HCT116 (cell line): Measurements from ENCODE around the gene FHOD3.

ENCODE experiments used
- EZH2 ChIP-seq: fragments of 200-600 bp; sonication (generic); IDR thresholded peaks from 2 replicates; pipeline ENCODE4 v1.6.1; 2017; ENCODE audit warnings: antibody characterized with exemption, mixed run types
- JUND ChIP-seq: IDR thresholded peaks from 2 replicates; pipeline ENCODE4 v1.6.1; 2012
- POLR2A ChIP-seq: IDR thresholded peaks from 2 replicates; pipeline ENCODE4 v1.7.0; 2011; ENCODE audit warnings: borderline replicate concordance; ENCODE audit not compliant: insufficient read depth, insufficient read length; ENCODE audit errors: extremely low read depth
- POLR2AphosphoS5 ChIP-seq: IDR thresholded peaks from 2 replicates; pipeline ENCODE4 v1.6.1; 2011; ENCODE audit warnings: mild to moderate bottlenecking, low read depth, low read length, moderate library complexity
- RAD21 ChIP-seq: IDR thresholded peaks from 2 replicates; pipeline ENCODE4 v1.6.1; 2012; ENCODE audit warnings: low read depth, mild to moderate bottlenecking
- SP1 ChIP-seq: IDR thresholded peaks from 2 replicates; pipeline ENCODE4 v1.6.1; 2012; ENCODE audit warnings: low read depth
- TCF7L2 ChIP-seq: IDR thresholded peaks from 2 replicates; pipeline ENCODE4 v1.7.0; 2011; ENCODE audit warnings: borderline replicate concordance, inconsistent platforms; ENCODE audit not compliant: insufficient read depth, insufficient read length; ENCODE audit errors: extremely low read depth
- ZNF274 ChIP-seq: fragments of 200-500 bp; sonication (Bioruptor generic); IDR thresholded peaks from 2 replicates; pipeline ENCODE4 v1.6.1; 2014; ENCODE audit warnings: mild to moderate bottlenecking, low read depth, low read length, inconsistent platforms
- TF ChIP-seq, protein P1 (sequence below), 3 experiments: fragments of 200-600 bp in 1 of 3; sonication (generic) in 1 of 3; IDR thresholded peaks in 2 of 3; conservative IDR thresholded peaks in 1 of 3; 2 replicates each; pipeline ENCODE4 v1.5.1; 2012 to 2017; ENCODE audit warnings: low read depth in 2 of 3, low read length in 2 of 3, antibody characterized with exemption in 1 of 3, borderline replicate concordance in 1 of 3, control low read depth in 1 of 3, mild to moderate bottlenecking in 1 of 3, mixed read lengths in 1 of 3, mixed run types in 1 of 3, moderate library complexity in 1 of 3; ENCODE audit not compliant: insufficient read depth in 1 of 3
- TF ChIP-seq, protein P2 (sequence below): IDR thresholded peaks from 2 replicates; pipeline ENCODE4 v1.6.1; 2012
- TF ChIP-seq, protein P3 (sequence below): IDR thresholded peaks from 2 replicates; pipeline ENCODE4 v1.6.1; 2012
- TF ChIP-seq, protein P4 (sequence below): IDR thresholded peaks from 2 replicates; pipeline ENCODE4 v1.6.1; 2011; ENCODE audit warnings: mild to moderate bottlenecking, low read length, moderate library complexity; ENCODE audit not compliant: insufficient replicate concordance; ENCODE audit errors: extremely low read depth

DNA sequence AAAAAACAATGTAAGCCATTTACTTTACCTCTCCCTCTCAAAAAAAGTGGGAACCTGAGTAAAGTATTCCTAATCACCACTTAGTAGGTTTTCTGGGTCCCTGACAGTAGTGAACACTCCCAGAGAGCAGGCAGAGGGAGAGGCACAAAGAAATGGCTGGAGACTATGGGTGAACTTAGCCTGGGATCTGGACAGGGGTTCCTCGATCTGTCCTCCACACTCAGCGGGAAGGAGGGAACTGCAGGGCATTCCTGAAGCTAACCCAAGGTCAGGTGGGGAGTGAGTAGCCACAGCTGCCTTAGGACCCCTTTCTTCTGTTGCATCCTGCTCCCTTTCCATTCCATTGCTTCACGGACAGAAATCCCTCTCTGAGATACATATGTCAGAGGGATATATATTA is 375.9 kb downstream of the FHOD3 start:
- TF ChIP-seq POLR2A (no peak), POLR2AphosphoS5 (no peak), EZH2 (no peak), SP1 (no peak), JUND (no peak), RAD21 (no peak), ZNF274 (no peak), TCF7L2 (no peak)
- TF ChIP-seq, protein P1, sequence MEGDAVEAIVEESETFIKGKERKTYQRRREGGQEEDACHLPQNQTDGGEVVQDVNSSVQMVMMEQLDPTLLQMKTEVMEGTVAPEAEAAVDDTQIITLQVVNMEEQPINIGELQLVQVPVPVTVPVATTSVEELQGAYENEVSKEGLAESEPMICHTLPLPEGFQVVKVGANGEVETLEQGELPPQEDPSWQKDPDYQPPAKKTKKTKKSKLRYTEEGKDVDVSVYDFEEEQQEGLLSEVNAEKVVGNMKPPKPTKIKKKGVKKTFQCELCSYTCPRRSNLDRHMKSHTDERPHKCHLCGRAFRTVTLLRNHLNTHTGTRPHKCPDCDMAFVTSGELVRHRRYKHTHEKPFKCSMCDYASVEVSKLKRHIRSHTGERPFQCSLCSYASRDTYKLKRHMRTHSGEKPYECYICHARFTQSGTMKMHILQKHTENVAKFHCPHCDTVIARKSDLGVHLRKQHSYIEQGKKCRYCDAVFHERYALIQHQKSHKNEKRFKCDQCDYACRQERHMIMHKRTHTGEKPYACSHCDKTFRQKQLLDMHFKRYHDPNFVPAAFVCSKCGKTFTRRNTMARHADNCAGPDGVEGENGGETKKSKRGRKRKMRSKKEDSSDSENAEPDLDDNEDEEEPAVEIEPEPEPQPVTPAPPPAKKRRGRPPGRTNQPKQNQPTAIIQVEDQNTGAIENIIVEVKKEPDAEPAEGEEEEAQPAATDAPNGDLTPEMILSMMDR (IDR thresholded peaks at IDR 0.05 in 2 of 3, conservative IDR thresholded peaks at IDR 0.05 in 1 of 3; ENCODE audit: borderline replicate concordance in 1 of 3, insufficient read depth in 1 of 3, low read depth in 2 of 3, low read length in 2 of 3), result no peak
- TF ChIP-seq, protein P2, sequence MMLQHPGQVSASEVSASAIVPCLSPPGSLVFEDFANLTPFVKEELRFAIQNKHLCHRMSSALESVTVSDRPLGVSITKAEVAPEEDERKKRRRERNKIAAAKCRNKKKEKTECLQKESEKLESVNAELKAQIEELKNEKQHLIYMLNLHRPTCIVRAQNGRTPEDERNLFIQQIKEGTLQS, result no peak
- TF ChIP-seq, protein P3, sequence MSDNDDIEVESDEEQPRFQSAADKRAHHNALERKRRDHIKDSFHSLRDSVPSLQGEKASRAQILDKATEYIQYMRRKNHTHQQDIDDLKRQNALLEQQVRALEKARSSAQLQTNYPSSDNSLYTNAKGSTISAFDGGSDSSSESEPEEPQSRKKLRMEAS, result no peak
- TF ChIP-seq, protein P4, sequence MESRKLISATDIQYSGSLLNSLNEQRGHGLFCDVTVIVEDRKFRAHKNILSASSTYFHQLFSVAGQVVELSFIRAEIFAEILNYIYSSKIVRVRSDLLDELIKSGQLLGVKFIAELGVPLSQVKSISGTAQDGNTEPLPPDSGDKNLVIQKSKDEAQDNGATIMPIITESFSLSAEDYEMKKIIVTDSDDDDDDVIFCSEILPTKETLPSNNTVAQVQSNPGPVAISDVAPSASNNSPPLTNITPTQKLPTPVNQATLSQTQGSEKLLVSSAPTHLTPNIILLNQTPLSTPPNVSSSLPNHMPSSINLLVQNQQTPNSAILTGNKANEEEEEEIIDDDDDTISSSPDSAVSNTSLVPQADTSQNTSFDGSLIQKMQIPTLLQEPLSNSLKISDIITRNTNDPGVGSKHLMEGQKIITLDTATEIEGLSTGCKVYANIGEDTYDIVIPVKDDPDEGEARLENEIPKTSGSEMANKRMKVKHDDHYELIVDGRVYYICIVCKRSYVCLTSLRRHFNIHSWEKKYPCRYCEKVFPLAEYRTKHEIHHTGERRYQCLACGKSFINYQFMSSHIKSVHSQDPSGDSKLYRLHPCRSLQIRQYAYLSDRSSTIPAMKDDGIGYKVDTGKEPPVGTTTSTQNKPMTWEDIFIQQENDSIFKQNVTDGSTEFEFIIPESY, result no peak
